SU-DHL-6 (cell line): Measurements from ENCODE around the gene UGGT2.
"Not testable (repeated sequence)": the region's sequence is repeated elsewhere in the genome, so short reads cannot be mapped to it uniquely, and the experiment has no call there.

ENCODE experiments used
- H2AFZ ChIP-seq: fragments of 200-600 bp; sonication (generic); 2 replicates; pipeline ENCODE4 v1.6.1; 2014; ENCODE audit warnings: low read depth, mild to moderate bottlenecking, moderate library complexity, mixed read lengths, antibody characterized with exemption, low read length; ENCODE audit not compliant: severe bottlenecking
- H3F3A ChIP-seq: fragments of 200-600 bp; shearing (Covaris generic); 2 replicates; pipeline ENCODE4 v1.6.0; 2016; ENCODE audit warnings: antibody characterized with exemption, mild to moderate bottlenecking; ENCODE audit not compliant: insufficient read depth
- H3K27ac ChIP-seq: fragments of 200-600 bp; sonication (generic); 2 replicates; pipeline ENCODE4 v1.5.1; 2016; ENCODE audit warnings: low read depth, mild to moderate bottlenecking, low read length, moderate library complexity, mixed read lengths
- H3K27me3 ChIP-seq: fragments of 200-600 bp; sonication (generic), shearing (Covaris generic); 2 replicates; pipeline ENCODE4 v1.6.0; 2014; ENCODE audit warnings: mild to moderate bottlenecking, low read length
- H3K36me3 ChIP-seq: fragments of 200-600 bp; sonication (generic); 2 replicates; pipeline ENCODE4 v1.6.1; 2014; ENCODE audit warnings: mild to moderate bottlenecking, low read length, mixed read lengths
- H3K4me2 ChIP-seq: fragments of 300-600, 200-600 bp; shearing (Covaris generic), sonication (generic); 2 replicates; pipeline ENCODE4 v1.6.0; 2014; ENCODE audit warnings: low read length, low read depth, mild to moderate bottlenecking; ENCODE audit not compliant: poor library complexity, severe bottlenecking
- H3K4me3 ChIP-seq: fragments of 200-600 bp; sonication (generic); 2 replicates; pipeline ENCODE4 v1.5.1; 2014; ENCODE audit warnings: antibody characterized with exemption, low read length, mild to moderate bottlenecking, mixed read lengths; ENCODE audit not compliant: insufficient read depth, poor library complexity, severe bottlenecking
- H3K79me2 ChIP-seq: fragments of 200-600 bp; sonication (generic); 2 replicates; pipeline ENCODE4 v1.6.1; 2014; ENCODE audit warnings: mild to moderate bottlenecking, low read length, moderate library complexity; ENCODE audit not compliant: insufficient read depth
- H3K9ac ChIP-seq: fragments of 200-600 bp; sonication (generic); 2 replicates; pipeline ENCODE4 v1.7.0; 2014; ENCODE audit warnings: mild to moderate bottlenecking, low read length
- H3K9me2 ChIP-seq: fragments of 200-600 bp; sonication (generic); replicated peaks from 2 replicates; pipeline ENCODE4 v1.6.1; 2014; ENCODE audit warnings: low read length; ENCODE audit not compliant: insufficient read depth
- H3K9me3 ChIP-seq: fragments of 200-600 bp; sonication (generic); 2 replicates; pipeline ENCODE4 v1.6.1; 2014; ENCODE audit warnings: low read length, mixed read lengths; ENCODE audit not compliant: insufficient read depth
- H4K20me1 ChIP-seq: fragments of 200-600 bp; sonication (generic); 2 replicates; pipeline ENCODE4 v1.6.1; 2014; ENCODE audit warnings: low read depth, mild to moderate bottlenecking, antibody characterized with exemption, low read length, moderate library complexity, mixed read lengths
- CTCF ChIP-seq: fragments of 200-600 bp; sonication (generic); IDR thresholded peaks from one replicate; pipeline ENCODE4 v1.5.1; 2017; ENCODE audit warnings: antibody characterized with exemption, mild to moderate bottlenecking, low read length, moderate library complexity; ENCODE audit not compliant: insufficient read depth, poor library complexity, severe bottlenecking
- EZH2phosphoT487 ChIP-seq: fragments of 200-600 bp; sonication (generic), shearing (Covaris generic); conservative IDR thresholded peaks from 2 replicates; pipeline ENCODE4 v1.6.1; 2018; ENCODE audit warnings: mild to moderate bottlenecking, antibody characterized with exemption, low read length, moderate library complexity, mixed read lengths

The UGGT2 gene

GRCh38 chr13:95779522-95779921 lies 273.7 kb downstream of the UGGT2 start:
- TF ChIP-seq EZH2phosphoT487 (no peak), CTCF (no peak)
- Histone ChIP-seq H3K27ac (no peak overlapping the region), H3K9me2 (no peaks in the 10 kb centered on the region), H3K9me3 (no peaks in the 10 kb centered on the region), H2AFZ (no peak overlapping the region), H4K20me1 (no peaks in the 10 kb centered on the region), H3K36me3 (0 out of 2 replicates have a peak, but pooled peaks cover 4% of the 10 kb centered on the region), H3K9ac (no peak overlapping the region), H3F3A (no peaks in the 10 kb centered on the region), H3K27me3 (no peaks in the 10 kb centered on the region), H3K79me2 (no peaks in the 10 kb centered on the region), H3K4me3 (no peak overlapping the region), H3K4me2 (no peak overlapping the region)

- Histone ChIP-seq H4K20me1 (no peaks in the 10 kb centered on the region), H3F3A (0 out of 2 replicates have a peak, but pooled peaks cover 3% of the 10 kb centered on the region), H3K36me3 (no peaks in the 10 kb centered on the region), H3K27ac (no peak overlapping the region), H3K79me2 (no peaks in the 10 kb centered on the region), H3K9me3 (no peaks in the 10 kb centered on the region), H3K4me3 (no peak overlapping the region), H2AFZ (no peak overlapping the region), H3K9ac (no peak overlapping the region), H3K4me2 (no peak overlapping the region), H3K27me3 (no peaks in the 10 kb centered on the region), H3K9me2 (no peaks in the 10 kb centered on the region)
- TF ChIP-seq CTCF: no peak
- no peak for TF ChIP-seq EZH2phosphoT487
Measured at GRCh38 chr13:95771905-95772304, 281.3 kb downstream of the UGGT2 start.

GRCh38 chr13:95763601-95764000 lies 289.6 kb downstream of the UGGT2 start:
- Histone ChIP-seq H3K27me3 (no peaks in the 10 kb centered on the region), H3K36me3 (peaks cover 8% of the 10 kb centered on the region; the same call in 1 of the 2 replicates), H3K9ac (no peak overlapping the region), H3K9me2 (no peaks in the 10 kb centered on the region), H3K4me2 (no peak overlapping the region), H3K27ac (no peak overlapping the region), H2AFZ (no peak overlapping the region), H3F3A (no peaks in the 10 kb centered on the region), H3K9me3 (no peaks in the 10 kb centered on the region), H3K79me2 (no peaks in the 10 kb centered on the region), H4K20me1 (no peaks in the 10 kb centered on the region), H3K4me3 (no peak overlapping the region)
- TF ChIP-seq CTCF: no peak
- no peak for TF ChIP-seq EZH2phosphoT487

GRCh38 chr13:95762626-95763025 lies 290.6 kb downstream of the UGGT2 start:
- not testable (repeated sequence) for H3K27me3 ChIP-seq, H3K27ac ChIP-seq, H3K9me3 ChIP-seq, H3F3A ChIP-seq, H3K36me3 ChIP-seq, H3K4me3 ChIP-seq, H3K9me2 ChIP-seq, H4K20me1 ChIP-seq, H2AFZ ChIP-seq, H3K79me2 ChIP-seq, H3K9ac ChIP-seq, H3K4me2 ChIP-seq
